Panc1 (cell line): ENCODE measurements around the gene YPEL1.
"Not testable (repeated sequence)": the region's sequence is repeated elsewhere in the genome, so short reads cannot be mapped to it uniquely, and the experiment has no call there.

Experiments
- CTCF ChIP-seq: fragments of 450-650 bp; IDR thresholded peaks from 2 replicates; pipeline ENCODE4 v1.5.1; 2017; ENCODE audit warnings: mild to moderate bottlenecking
- POLR2AphosphoS5 ChIP-seq: IDR thresholded peaks from 2 replicates; pipeline ENCODE4 v1.6.1; 2012; ENCODE audit warnings: mild to moderate bottlenecking, low read depth, low read length, moderate library complexity
- SIN3A ChIP-seq: IDR thresholded peaks from 2 replicates; pipeline ENCODE4 v1.6.1; 2012; ENCODE audit warnings: low read depth, mild to moderate bottlenecking, low read length, moderate library complexity, borderline replicate concordance; ENCODE audit not compliant: insufficient read depth

DNA sequence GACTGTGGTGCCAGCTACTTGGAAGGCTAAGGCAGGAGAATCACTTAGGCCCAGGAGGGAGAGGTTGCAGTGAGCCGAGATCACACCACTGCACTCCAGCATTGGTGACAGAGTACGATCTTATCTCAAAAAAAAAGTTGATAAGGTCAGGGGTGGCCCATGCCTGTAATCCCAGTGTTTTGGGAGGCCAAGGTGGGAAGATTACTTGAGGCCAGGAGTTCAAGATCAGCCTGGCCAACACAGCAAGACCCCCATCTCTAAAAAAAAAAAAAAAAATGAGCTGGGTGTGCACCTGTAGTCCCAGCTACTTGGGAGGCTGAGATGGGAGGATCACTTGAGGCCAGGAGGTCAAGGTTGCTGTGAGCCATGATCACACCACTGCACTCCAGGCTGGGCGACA, 6.4 kb downstream of the YPEL1 start:
- not testable (repeated sequence) for TF ChIP-seq CTCF, POLR2AphosphoS5, SIN3A
